ENCODE measurements around the gene HPCAL1. TPM values are rescaled to one million over a fixed set of nuclear protein-coding genes. Genes with fewer than 3 reads are reported as not detected.

Gene HPCAL1
- total and polyA plus RNA-seq, 2 donors = 10.0 to 36.3 TPM

DNA sequence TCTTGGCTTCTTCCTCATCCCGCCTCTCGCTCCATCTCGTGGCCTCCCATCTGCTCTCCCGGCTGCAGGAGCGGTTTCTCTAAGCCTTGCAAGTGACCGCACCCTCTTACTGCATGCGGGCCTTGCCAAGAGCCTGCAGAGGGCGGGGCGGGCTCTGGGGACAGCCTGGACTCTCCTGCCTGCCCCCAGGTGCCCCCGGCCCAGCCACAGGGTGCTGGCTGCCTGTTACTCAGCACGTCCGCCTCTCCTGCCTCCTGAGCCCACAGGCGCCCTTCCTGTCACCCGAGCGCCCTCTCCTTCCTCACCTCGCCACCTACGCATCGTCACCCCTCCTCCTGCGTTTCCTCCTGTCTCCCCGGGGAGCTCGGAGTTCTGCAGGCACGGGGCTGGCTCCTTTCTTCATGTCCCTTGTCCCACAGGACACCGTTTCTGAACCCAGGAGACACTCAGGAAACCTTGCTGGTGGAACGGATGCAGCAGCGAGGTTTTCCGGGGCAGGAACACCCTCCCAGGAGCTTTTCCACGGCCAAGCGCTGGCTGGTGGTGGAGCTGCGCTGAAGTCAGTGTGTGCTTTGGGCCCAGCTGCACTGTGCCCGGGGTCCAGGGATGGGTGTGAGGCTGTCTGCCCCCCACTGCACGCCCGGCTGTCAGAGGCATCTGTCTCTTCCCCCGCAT, 28.5 kb downstream of the HPCAL1 start:
- peak overlapping the region; percentile 14 for H3K4me3 ChIP-seq (ENCODE audit: low read depth, low read length)
- 65% methylated on average over 33 of the region's 33 CpGs for WGBS
- DNase-seq (ENCODE audit: extremely low spot score) = no peak
- H3K4me1 ChIP-seq (ENCODE audit: insufficient read depth) = peaks cover 2% of the 10 kb centered on the region
- H3K36me3 ChIP-seq (ENCODE audit: insufficient read depth) = no peaks in the 10 kb centered on the region
- H3K27ac ChIP-seq (ENCODE audit: low read depth) = no peak overlapping the region

DNA sequence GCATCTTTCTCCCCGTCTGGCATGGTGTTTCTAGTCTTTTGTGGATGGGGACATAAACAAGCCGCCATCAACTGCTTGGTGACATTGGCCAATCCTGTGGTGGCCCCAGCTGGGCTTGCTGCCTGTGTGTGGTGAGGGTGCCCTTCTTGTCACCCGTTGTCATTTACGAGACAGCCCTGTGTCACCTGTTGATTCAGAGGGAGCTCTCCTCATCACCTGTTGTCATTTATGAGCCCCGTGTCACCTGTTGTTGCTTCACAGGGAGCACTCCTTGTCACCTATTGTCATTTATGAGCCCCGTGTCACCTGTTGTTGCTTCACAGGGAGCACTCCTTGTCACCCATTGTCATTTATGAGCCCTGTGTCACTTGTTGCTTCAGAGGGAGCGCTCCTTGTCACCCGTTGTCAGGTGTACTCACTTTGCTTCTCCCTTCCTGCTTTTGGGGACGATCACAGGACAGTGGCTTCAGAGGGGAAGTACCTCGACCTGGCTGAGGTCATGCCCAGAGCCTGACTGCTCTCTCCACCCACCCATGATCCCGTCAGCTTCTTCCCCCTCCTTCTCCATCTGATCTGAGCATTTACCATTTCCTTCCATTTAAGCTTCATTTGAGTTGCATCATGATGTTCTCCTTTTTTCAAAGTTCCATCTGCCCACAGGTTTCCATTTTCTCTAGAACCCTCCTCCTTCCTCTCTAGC, 29.1 kb downstream of the HPCAL1 start:
- DNase-seq (ENCODE audit: extremely low spot score) = no peak
- Histone ChIP-seq H3K36me3 (ENCODE audit: insufficient read depth) (no peaks in the 10 kb centered on the region), H3K4me3 (ENCODE audit: low read depth, low read length) (no peak overlapping the region), H3K27ac (ENCODE audit: low read depth) (no peak overlapping the region), H3K4me1 (ENCODE audit: insufficient read depth) (peaks cover 2% of the 10 kb centered on the region)
- 75% methylated on average over 11 of the region's 11 CpGs for WGBS

DNA sequence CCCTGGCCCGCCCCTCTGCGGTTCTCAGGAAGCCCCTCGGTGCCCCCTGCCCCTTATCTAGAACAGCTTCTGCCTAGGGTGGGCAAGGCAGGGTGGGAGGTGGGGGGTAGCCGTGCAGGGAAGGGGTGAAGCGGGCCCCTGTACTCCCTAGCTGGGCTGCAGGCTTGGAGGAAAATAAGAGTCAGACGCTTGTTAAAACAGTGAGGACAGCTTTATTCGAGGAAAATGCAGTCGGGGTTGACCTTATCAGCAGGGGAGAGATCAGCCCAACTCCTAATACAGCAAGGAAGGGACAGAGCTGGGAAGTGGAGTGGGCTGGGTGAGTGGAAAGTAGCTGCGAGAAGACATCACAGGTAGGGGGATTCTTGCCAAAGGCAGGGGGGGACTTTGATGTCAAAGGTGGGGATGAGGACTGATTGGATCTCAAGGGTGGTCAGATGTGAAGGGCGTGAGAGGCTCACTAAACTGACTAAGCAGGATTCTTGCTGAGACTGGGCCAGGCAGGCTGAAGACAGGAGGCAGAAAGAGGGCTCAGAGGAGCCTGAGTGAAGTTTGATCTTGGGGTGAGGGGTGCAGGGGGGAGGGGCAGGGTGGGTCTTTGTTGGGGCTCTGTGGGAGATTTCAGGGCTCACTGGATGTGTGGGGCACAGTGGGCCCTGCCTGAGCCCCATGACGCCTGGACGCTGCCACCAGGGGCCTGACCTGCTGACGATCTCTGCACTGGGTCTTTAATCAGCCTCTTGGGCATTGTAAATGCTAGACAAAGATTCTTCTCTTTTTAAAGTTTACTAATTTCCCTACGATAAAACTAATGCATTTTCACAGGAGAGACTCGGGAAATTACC, 29.9 kb downstream of the HPCAL1 start:
- Histone ChIP-seq H3K27ac (ENCODE audit: low read depth) (no peak overlapping the region), H3K4me3 (ENCODE audit: low read depth, low read length) (no peak overlapping the region), H3K4me1 (ENCODE audit: insufficient read depth) (peaks cover 2% of the 10 kb centered on the region), H3K36me3 (ENCODE audit: insufficient read depth) (no peaks in the 10 kb centered on the region)
- DNase-seq (ENCODE audit: extremely low spot score) = peak; percentile 25
- WGBS = 57% methylated on average over 15 of the region's 15 CpGs

DNA sequence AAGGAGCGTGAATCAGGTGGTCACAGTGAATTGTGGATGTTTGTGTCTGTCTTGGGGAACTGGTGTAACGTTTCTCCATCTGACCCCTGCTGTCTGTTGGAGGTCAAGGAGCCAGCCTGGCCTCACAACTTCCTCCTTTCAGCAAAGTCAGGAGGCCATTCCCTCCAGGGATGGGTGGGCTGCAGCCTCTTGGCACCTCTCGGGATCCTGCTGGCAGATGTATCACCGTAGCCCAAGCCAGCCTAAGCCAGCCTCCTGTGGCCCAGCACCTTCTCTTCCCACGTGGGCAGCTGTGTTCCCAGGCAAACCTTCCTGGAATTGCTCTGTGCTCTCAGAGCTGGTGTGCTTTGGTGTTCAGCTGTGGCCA, 30.5 kb downstream of the HPCAL1 start:
- no peak overlapping the region for H3K27ac ChIP-seq (ENCODE audit: low read depth)
- no peak overlapping the region for H3K4me3 ChIP-seq (ENCODE audit: low read depth, low read length)
- no peaks in the 10 kb centered on the region for H3K36me3 ChIP-seq (ENCODE audit: insufficient read depth)
- H3K4me1 ChIP-seq (ENCODE audit: insufficient read depth) = peaks cover 2% of the 10 kb centered on the region
- 77% methylated on average over 5 of the region's 5 CpGs for whole genome bisulfite sequencing
- DNase-seq (ENCODE audit: extremely low spot score) = no peak

DNA sequence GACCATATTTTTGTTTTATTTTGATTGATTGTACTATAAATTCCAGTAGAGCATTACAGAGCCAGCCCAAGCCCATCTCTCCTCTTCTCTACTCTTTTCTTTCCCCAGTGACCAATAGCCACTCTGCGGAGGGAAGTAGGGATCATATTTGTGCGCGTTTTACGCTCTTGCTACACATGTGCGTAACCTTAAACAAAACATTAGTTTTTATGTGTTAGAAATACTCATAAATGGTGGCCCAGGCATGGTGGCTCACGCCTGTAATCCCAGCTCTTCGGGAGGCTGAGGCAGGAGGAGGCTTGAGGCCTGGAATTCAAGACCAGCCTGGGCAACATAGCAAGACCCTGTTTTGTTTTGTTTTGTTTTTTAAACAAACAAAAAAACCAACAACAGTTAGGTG, 31.3 kb downstream of the HPCAL1 start:
- peaks cover 2% of the 10 kb centered on the region for H3K4me1 ChIP-seq (ENCODE audit: insufficient read depth)
- DNase-seq (ENCODE audit: extremely low spot score) = no peak
- H3K27ac ChIP-seq (ENCODE audit: low read depth) = no peak overlapping the region
- H3K4me3 ChIP-seq (ENCODE audit: low read depth, low read length) = no peak overlapping the region
- 82% methylated on average over 7 of the region's 7 CpGs for WGBS
- no peaks in the 10 kb centered on the region for H3K36me3 ChIP-seq (ENCODE audit: insufficient read depth)

DNA sequence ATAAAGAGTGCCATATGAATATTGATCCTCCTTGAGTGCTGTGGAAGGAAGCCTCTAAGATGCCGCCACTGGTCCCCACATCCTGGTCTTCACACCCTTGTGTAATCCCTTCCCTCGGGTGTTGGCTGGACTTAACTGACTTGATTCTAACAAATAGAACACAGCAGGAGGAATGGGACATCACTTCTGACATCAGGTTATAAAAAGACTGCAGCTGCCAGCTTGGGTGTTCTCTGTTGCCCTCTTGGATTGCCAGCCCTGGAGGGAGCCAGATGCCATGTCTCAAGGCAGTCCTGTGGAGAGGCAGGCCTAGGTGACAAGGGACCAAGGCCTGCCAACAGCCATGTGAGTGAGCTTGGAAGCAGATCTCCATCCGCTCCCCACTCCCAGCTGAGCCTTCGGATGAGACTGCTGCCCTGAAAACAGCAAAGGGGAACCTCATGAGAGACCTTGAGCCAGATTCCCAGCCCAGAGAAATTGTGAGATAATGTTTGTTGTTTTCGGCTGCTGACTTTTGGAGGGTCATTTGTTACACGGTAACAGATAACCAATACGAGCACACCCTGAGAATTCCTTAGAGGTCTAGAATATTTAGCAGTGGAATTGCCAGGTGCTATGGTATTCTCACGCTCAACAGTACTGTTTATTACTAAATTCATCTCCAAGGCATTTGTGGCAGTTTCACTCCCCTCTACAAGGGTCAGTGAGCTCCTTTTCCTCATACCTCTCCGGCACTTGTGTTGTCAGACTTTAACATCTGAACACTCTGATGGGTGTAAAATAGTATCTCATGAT, 32.5 kb downstream of the HPCAL1 start:
- Histone ChIP-seq H3K27ac (ENCODE audit: low read depth) (no peak overlapping the region), H3K36me3 (ENCODE audit: insufficient read depth) (no peaks in the 10 kb centered on the region), H3K4me1 (ENCODE audit: insufficient read depth) (peaks cover 2% of the 10 kb centered on the region), H3K4me3 (ENCODE audit: low read depth, low read length) (no peak overlapping the region)
- no peak for DNase-seq (ENCODE audit: extremely low spot score)
- 97% methylated on average over 9 of the region's 9 CpGs for WGBS

DNA sequence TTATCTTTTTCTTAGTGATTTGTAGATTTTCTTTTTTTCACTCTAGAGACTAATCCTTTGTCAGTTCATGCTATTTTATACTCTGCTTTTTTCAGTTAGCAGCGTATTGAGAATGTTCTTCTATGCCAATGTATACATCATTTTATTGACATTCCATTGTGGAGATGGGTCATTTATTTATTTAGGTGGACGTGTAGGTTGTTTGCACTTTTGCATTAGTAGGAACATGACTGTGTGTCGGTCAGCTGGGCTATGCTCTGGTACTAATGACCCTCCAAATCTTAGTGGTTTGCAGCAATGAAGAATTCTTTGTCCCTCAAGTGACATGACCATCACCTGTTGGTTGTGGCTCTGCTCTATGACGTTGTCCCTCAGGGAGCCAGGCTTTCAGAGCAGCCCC, 33.6 kb downstream of the HPCAL1 start:
- DNase-seq (ENCODE audit: extremely low spot score) = no peak
- WGBS = 81% methylated on average over 4 of the region's 4 CpGs
- Histone ChIP-seq H3K4me1 (ENCODE audit: insufficient read depth) (peaks cover 2% of the 10 kb centered on the region), H3K4me3 (ENCODE audit: low read depth, low read length) (no peak overlapping the region), H3K27ac (ENCODE audit: low read depth) (no peak overlapping the region), H3K36me3 (ENCODE audit: insufficient read depth) (no peaks in the 10 kb centered on the region)

DNA sequence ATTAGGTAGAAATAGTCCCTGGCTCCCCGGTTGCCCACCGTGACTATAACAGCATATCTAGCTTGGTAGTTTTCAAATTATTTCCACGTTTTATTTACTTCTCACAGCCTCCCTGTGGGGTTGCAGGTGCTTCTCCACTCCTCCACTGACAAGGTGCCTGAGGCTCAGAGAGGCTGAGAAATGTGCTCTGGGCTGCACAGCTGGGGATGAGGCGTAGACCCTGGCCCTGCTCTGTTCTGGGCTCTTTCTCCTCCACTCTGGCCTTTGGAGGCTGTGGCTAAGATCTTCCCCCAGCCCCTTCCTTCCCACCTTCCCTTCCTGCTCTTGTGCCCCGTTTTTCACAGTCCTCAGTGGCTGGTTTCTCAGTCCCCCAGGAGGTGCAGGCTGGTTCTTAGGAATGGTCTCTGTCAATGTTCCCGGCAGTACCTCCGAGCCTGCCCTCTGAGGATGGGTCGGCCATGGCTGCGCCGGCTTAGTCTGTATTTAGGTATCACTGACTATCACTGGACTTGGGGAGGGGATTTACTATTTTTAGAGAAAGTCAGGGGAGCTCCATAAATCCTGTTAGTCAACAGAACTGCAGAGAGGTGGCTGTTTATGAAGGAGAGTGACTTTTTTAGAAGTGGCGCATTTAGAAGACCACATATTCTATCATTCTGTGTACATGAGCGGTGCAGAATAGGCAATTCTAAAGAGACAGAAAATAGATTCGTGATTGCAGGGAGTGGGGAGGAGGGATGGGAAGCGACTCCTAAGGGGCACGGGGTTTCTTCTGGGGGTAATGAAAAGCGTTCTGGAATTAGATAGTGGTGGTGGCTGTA, 35.0 kb downstream of the HPCAL1 start:
- WGBS = 85% methylated on average over 16 of the region's 16 CpGs
- no peak for DNase-seq (ENCODE audit: extremely low spot score)
- H3K36me3 ChIP-seq (ENCODE audit: insufficient read depth) = no peaks in the 10 kb centered on the region
- H3K27ac ChIP-seq (ENCODE audit: low read depth) = no peak overlapping the region
- H3K4me1 ChIP-seq (ENCODE audit: insufficient read depth) = no peaks in the 10 kb centered on the region
- H3K4me3 ChIP-seq (ENCODE audit: low read depth, low read length) = no peak overlapping the region

DNA sequence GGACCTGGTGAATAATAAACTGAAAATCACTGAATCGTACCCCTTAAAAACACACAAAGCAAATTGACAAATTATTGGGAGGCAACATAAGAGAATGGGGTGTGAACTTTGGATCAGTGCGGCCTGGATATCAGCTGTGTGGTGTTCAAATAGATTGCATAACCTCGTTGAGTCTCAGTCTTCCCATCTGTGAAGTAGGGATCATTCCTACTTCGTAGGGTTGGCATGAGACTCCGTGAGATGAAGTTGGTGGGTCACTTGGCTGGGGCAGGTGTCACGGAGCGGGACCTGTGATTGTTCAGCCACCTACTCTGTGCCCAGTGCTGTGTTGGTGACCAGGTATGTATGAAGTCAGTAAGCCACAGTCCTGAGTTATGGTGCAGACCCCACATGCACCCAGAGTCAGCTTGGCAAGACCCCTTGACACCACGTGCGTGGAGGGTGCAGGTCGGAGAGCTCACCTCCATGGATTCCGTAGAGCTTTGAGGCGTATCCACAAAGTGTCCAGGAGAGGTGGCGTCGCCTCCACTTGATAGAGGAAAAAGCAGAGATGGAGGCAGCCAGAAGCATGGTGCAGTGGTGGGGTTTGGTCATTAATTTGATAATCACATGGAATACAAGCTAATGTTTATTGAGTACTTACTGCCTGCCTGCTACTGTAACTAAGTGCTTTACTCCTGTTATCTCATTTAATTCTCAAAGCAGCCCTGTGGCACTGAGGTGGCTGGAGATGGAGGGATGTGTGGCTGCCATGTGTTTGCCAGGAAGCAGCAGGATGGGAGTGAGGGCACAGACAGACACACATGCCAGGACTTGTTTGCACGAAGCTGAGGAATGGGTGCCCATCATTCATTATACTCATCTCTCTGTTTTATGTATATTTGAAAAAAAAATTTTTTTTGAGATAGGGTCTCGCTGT, 35.8 kb downstream of the HPCAL1 start:
- no peak overlapping the region for H3K27ac ChIP-seq (ENCODE audit: low read depth)
- no peaks in the 10 kb centered on the region for H3K36me3 ChIP-seq (ENCODE audit: insufficient read depth)
- no peak for DNase-seq (ENCODE audit: extremely low spot score)
- no peak overlapping the region for H3K4me3 ChIP-seq (ENCODE audit: low read depth, low read length)
- H3K4me1 ChIP-seq (ENCODE audit: insufficient read depth) = no peaks in the 10 kb centered on the region
- 95% methylated on average over 16 of the region's 16 CpGs for WGBS

DNA sequence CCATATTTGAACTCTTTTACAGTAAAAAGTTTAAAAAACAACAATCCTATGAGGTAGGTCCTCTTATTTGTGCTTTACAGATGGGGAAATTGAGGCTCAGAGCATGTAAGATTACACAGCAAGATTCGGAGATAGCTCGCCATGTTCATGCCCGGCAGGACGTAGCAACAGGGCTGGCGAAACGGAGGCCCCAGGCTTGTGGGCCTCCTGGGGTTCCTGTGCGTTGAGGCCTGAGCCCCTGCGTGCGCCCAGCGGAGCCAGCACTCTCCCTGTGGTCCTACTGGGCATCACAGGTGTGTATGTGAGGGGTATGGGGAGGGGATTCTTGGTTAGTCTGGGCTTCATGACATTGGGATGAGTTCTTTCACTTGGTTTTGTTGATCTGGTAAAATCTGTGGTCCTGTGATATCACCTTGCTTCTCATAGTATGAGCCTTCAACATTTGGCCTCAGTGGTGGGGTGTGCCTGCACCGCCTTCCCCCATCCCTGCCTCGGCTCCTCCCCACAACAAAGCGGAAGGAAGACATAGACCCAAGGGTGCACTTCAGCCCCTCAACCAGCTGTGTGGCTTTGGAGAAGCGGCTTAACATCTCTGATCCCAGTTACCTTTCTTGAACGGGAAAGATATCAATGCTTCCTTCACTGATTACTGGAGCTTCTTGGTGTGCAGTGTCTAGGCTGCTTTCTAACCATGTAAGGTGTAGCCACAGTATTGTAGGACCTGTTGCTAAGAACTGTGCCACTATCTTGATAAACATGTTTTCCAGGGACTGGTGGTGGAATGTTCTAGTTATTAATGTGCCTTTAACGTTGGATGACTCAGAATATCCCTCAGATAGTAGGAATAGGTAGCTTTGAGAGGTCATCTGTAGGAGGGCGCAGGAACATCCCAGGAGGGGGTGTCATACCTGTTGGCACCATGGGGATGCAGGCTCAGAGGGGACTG, 37.2 kb downstream of the HPCAL1 start:
- no peak for DNase-seq (ENCODE audit: extremely low spot score)
- Histone ChIP-seq H3K4me3 (ENCODE audit: low read depth, low read length) (no peak overlapping the region), H3K27ac (ENCODE audit: low read depth) (no peak overlapping the region), H3K4me1 (ENCODE audit: insufficient read depth) (no peaks in the 10 kb centered on the region), H3K36me3 (ENCODE audit: insufficient read depth) (no peaks in the 10 kb centered on the region)
- WGBS = 95% methylated on average over 17 of the region's 17 CpGs

DNA sequence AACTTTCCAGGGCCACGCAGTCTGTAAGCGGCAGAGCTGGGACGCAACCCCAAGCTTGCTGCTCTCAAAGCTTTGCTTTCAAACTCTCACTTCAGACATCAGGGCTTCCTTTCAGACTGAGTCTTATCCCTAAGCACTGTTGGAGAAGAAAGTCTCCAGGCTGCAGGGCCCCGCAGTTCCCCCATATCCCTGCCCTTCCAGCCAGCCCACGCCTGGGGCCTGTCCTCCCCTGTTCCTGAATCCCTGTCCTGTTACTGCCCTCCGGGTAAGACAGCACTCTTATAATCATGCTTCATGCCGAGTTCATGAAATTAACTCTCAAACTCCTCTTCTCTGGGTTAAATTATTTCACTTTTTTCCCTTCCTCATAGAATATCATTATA, 37.9 kb downstream of the HPCAL1 start:
- no peak for DNase-seq (ENCODE audit: extremely low spot score)
- Histone ChIP-seq H3K27ac (ENCODE audit: low read depth) (no peak overlapping the region), H3K4me3 (ENCODE audit: low read depth, low read length) (no peak overlapping the region), H3K36me3 (ENCODE audit: insufficient read depth) (no peaks in the 10 kb centered on the region), H3K4me1 (ENCODE audit: insufficient read depth) (no peaks in the 10 kb centered on the region)
- 88% methylated on average over 7 of the region's 7 CpGs for WGBS
